Cardiac fibroblast (primary cell): Measurements from ENCODE around the gene UBFD1.
"Not testable (repeated sequence)": the region's sequence is repeated elsewhere in the genome, so short reads cannot be mapped to it uniquely, and the experiment has no call there.

Experiments used
- DNase-seq, 2 donors: peaks; one replicate each; pipeline versions ENCODE4 v3.0.0 to v3.0.0-alpha.2; 2010; ENCODE audit warnings: low read depth in 2 of 2
- H3K4me3 ChIP-seq, 2 donors: replicated peaks in 1 of 2; 1 replicate in 1 of 2; 2 replicates in 1 of 2; pipeline ENCODE4 v1.5.1; 2011; ENCODE audit warnings: low read depth in 2 of 2, low read length in 2 of 2, mild to moderate bottlenecking in 2 of 2, moderate library complexity in 1 of 2
- CTCF ChIP-seq: IDR thresholded peaks from one replicate; pipeline ENCODE4 v1.5.1; 2011; ENCODE audit warnings: low read depth, mild to moderate bottlenecking, low read length, inconsistent platforms

The UBFD1 gene

GRCh38 chr16:23597003-23597756 is 39.7 kb downstream of the UBFD1 start:
- DNase-seq: peak in 1 of 2 donors; percentile 4
- no peak overlapping the region for H3K4me3 ChIP-seq
- TF ChIP-seq CTCF: peak; percentile 1

DNA sequence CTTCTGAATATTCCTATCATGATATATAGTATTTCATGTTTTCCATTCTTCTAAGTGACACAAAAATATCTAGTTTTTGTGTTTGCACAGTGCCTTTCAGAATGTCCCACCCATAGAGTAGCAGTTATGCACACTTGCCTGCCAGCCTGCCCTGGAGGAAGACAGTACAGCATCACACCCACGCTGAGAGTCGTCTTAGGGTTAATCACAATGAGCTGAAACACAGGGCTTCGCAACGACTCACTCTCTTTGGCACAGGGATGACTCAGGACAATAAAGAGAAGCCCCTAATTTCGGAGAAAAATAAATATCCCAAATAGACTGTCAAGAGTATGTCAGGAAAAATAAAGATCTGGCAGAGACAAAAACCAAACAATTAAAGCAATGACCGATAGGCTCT is 50.2 kb downstream of the UBFD1 start:
- H3K4me3 ChIP-seq: no peak overlapping the region
- peak; percentile 20 to 52 for DNase-seq
- no peak for TF ChIP-seq CTCF

- H3K4me3 ChIP-seq: no peak overlapping the region
- TF ChIP-seq CTCF: no peak
- peak; percentile 87 to 91 for DNase-seq
These were observed 50.7 kb downstream of the UBFD1 start for GRCh38 chr16:23608194-23608593.

DNA sequence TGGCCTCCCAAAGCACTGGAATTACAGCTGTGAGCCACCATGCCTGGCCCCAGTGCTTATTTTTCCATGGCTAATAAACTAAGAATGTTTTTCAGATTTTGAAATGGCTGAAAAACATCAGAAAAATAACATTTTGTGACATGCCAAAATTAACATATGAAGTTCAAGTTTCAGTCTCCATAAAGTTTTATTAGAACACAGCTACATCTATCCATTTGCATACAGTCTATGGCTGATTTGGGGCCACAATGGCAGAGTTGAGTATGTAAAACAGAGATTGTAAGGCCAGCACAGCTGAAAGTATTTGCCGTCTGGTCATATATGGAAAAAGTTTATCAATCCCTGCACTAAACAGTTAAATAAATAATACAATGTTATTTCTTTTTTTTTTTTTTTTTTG is 52.4 kb downstream of the UBFD1 start:
- DNase-seq: no peak
- H3K4me3 ChIP-seq: no peak overlapping the region
- TF ChIP-seq CTCF: no peak

GRCh38 chr16:23610905-23611304 is 53.4 kb downstream of the UBFD1 start:
- not testable (repeated sequence) for DNase-seq, H3K4me3 ChIP-seq

DNA sequence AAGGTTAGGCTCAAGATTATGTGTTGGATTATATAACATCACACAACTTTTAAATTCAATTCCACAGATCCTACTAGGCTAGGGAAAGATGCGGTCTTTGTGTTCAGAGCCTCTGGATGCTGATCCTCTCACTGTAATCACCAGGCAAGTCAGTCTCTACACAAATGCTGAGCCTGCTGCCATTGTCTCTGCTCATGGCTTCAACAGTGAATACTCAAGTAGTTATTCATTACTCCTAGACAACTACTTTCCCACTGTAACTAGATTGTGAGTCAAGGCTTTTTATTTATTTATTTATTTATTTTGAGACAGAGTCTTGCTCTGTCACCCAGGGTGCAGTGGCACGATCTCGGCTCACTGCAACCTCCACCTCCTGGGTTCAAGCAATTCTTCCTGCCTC is 54.4 kb downstream of the UBFD1 start:
- DNase-seq: no peak
- no peak for TF ChIP-seq CTCF
- no peak overlapping the region for H3K4me3 ChIP-seq

- no peak for DNase-seq
- H3K4me3 ChIP-seq: no peak overlapping the region
- no peak for TF ChIP-seq CTCF
These were observed 58.3 kb downstream of the UBFD1 start for GRCh38 chr16:23615805-23616204.
